GM03348 (cell line): Measurements from ENCODE around the gene ARHGAP24.
A peak's percentile ranks its signal among the peaks of the same experiment; 100 is the strongest.
"Not testable (repeated sequence)": the region's sequence is repeated elsewhere in the genome, so short reads cannot be mapped to it uniquely, and the experiment has no call there.

Experiments
- DNase-seq: peaks from one replicate; pipeline ENCODE4 v3.0.0; 2012; ENCODE audit warnings: low spot score

Gene ARHGAP24

GRCh38 chr4:85913931-85914694 lies 439.2 kb downstream of the ARHGAP24 start:
- DNase-seq = no peak

GRCh38 chr4:85915570-85915969 lies 440.6 kb downstream of the ARHGAP24 start:
- not testable (repeated sequence) for DNase-seq

- DNase-seq = no peak
Measured at GRCh38 chr4:85919200-85919887, 444.4 kb downstream of the ARHGAP24 start.

GRCh38 chr4:85925071-85925470 lies 450.1 kb downstream of the ARHGAP24 start:
- no peak for DNase-seq

GRCh38 chr4:85928775-85929591 lies 454.0 kb downstream of the ARHGAP24 start:
- peak; percentile 28 for DNase-seq

- DNase-seq = peak; percentile 8
Measured at GRCh38 chr4:85929961-85930665, 455.2 kb downstream of the ARHGAP24 start.

- DNase-seq = peak; percentile 11
Measured at GRCh38 chr4:85932500-85933290, 457.7 kb downstream of the ARHGAP24 start.

- DNase-seq = no peak
Measured at GRCh38 chr4:85933291-85933640, 458.3 kb downstream of the ARHGAP24 start.

GRCh38 chr4:85937507-85937906 lies 462.6 kb downstream of the ARHGAP24 start:
- no peak for DNase-seq

GRCh38 chr4:85938062-85938461 lies 463.1 kb downstream of the ARHGAP24 start:
- no peak for DNase-seq

GRCh38 chr4:85938902-85939301 lies 464.0 kb downstream of the ARHGAP24 start:
- DNase-seq = no peak

GRCh38 chr4:85939595-85939994 lies 464.6 kb downstream of the ARHGAP24 start:
- peak; percentile 13 for DNase-seq

- no peak for DNase-seq
Measured at GRCh38 chr4:85940151-85940550, 465.2 kb downstream of the ARHGAP24 start.

GRCh38 chr4:85942107-85942506 lies 467.2 kb downstream of the ARHGAP24 start:
- DNase-seq = no peak

GRCh38 chr4:85946821-85947220 lies 471.9 kb downstream of the ARHGAP24 start:
- no peak for DNase-seq

GRCh38 chr4:85951099-85951498 lies 476.1 kb downstream of the ARHGAP24 start:
- no peak for DNase-seq

GRCh38 chr4:85952528-85952927 lies 477.6 kb downstream of the ARHGAP24 start:
- DNase-seq = no peak

- DNase-seq = no peak
Measured at GRCh38 chr4:85952972-85953650, 478.2 kb downstream of the ARHGAP24 start.

GRCh38 chr4:85953651-85954018 lies 478.7 kb downstream of the ARHGAP24 start:
- peak; percentile 33 for DNase-seq

GRCh38 chr4:85955620-85956292 lies 480.8 kb downstream of the ARHGAP24 start:
- no peak for DNase-seq
